ENCODE data around the gene MORN1.

- TF ChIP-seq CTCF (IDR thresholded peaks at IDR 0.05) (no peak), POLR2A (IDR thresholded peaks at IDR 0.05) (no peak)
Measured at GRCh38 chr1:2422523-2422922, 31.2 kb upstream of the MORN1 start.
